Vagina (tissue), 2 donors: ENCODE results near the gene OGG1.

Source experiments
- POLR2A ChIP-seq, 2 donors: fragments of 450-650 bp; IDR thresholded peaks; one replicate each; pipeline ENCODE4 v1.6.1; 2017; ENCODE audit warnings: antibody characterized with exemption in 2 of 2, mild to moderate bottlenecking in 2 of 2, moderate library complexity in 2 of 2
- POLR2AphosphoS5 ChIP-seq, 2 donors: sonication (generic); formaldehyde crosslinking; IDR thresholded peaks; one replicate each; pipeline ENCODE4 v1.9.0; 2017; ENCODE audit warnings: antibody characterized with exemption in 2 of 2, mild to moderate bottlenecking in 2 of 2, low read depth in 1 of 2; ENCODE audit not compliant: insufficient read depth in 1 of 2
- TF ChIP-seq, protein P1 (sequence below), 3 experiments: fragments of 450-650 bp in 2 of 3; fragments of 200-600 bp in 1 of 3; sonication (generic) in 1 of 3; IDR thresholded peaks; one replicate each; pipeline ENCODE4 v1.5.1; 2017 to 2019; ENCODE audit warnings: antibody characterized with exemption in 3 of 3, mild to moderate bottlenecking in 2 of 3, moderate library complexity in 2 of 3

DNA sequence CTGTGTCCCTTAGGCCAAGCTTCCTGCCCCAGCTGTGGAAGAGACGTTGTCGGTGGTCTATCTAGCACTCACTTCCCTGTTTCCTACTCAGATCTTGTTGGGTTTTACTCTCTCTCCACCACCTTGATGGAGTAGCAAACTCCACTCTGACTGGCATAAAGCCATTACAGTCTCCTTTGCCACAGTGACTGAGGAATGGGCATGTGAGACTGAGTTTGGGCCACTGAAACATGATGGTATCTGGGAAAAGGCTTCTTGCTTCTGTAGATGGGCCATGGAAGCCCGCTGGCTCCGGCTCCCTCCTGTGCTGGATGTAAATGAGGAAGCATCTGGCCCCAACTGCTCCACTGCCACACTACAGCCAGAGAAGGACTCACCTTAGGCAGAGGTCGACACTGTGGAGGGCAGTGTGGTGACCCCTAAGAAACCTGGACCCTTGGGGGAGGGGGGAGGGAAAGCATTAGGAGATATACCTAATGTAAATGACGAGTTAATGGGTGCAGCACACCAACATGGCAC is 29.4 kb downstream of the OGG1 start:
- TF ChIP-seq, protein P1, sequence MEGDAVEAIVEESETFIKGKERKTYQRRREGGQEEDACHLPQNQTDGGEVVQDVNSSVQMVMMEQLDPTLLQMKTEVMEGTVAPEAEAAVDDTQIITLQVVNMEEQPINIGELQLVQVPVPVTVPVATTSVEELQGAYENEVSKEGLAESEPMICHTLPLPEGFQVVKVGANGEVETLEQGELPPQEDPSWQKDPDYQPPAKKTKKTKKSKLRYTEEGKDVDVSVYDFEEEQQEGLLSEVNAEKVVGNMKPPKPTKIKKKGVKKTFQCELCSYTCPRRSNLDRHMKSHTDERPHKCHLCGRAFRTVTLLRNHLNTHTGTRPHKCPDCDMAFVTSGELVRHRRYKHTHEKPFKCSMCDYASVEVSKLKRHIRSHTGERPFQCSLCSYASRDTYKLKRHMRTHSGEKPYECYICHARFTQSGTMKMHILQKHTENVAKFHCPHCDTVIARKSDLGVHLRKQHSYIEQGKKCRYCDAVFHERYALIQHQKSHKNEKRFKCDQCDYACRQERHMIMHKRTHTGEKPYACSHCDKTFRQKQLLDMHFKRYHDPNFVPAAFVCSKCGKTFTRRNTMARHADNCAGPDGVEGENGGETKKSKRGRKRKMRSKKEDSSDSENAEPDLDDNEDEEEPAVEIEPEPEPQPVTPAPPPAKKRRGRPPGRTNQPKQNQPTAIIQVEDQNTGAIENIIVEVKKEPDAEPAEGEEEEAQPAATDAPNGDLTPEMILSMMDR (IDR thresholded peaks at IDR 0.05), result no peak
- no peak for TF ChIP-seq POLR2AphosphoS5 (IDR thresholded peaks at IDR 0.05; ENCODE audit: insufficient read depth in 1 of 2, low read depth in 1 of 2)
- no peak for TF ChIP-seq POLR2A (IDR thresholded peaks at IDR 0.05)
